HG03196 (cell line): Measurements from ENCODE around the gene ITGA5.

Source experiments
- ATAC-seq: cut with Tn5 transposase; IDR thresholded peaks from one replicate; pipeline ENCODE4 v1.9.1; 2021; ENCODE audit not compliant: unreplicated experiment

ITGA5 gene

DNA sequence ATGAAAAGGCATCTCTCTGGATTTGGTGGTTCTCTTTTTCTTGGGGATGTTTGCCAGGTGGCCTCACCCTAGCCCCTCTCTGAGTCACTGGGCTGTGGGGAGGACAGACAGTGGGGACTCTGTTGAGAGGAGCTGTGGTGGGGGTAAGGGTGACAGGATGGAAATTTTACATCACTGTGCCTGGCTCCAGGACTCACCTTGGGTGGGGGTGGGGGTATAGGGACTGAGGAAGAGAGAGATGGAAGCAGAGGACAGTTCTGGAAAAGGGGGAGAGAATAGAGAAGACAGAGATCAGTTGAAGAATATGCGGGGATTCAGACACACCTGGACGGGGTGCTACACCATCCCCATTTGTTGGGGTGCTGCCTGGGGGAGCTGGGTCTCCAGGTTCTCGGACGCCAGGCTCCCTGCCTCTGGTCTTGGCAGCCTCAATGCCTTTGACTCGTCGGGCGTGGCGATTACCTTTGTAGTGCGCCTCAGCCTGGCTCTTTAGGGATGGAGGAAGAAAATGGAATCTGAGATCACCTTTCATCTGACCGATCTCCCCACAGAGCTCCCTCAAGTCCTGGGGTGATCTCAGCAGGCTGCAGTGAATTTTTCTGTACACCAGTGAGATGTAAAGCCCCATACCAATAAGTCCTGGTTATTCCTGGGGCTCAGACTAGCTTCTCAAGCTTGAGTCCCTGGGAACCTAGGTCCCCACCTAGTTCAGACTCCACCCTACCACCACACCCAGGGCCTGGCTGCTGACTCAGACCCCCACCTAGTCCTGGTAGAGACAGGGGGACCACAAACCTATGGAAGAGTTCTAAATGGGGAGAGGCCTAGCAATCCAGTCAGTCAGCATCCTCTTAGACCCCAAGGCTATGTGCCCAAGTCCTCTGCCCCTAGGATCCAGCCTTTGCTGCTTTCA is 45.2 kb downstream of the ITGA5 start:
- no peak for ATAC-seq

- ATAC-seq, result no peak
These were observed 46.8 kb downstream of the ITGA5 start for GRCh38 chr12:54372113-54372806.

DNA sequence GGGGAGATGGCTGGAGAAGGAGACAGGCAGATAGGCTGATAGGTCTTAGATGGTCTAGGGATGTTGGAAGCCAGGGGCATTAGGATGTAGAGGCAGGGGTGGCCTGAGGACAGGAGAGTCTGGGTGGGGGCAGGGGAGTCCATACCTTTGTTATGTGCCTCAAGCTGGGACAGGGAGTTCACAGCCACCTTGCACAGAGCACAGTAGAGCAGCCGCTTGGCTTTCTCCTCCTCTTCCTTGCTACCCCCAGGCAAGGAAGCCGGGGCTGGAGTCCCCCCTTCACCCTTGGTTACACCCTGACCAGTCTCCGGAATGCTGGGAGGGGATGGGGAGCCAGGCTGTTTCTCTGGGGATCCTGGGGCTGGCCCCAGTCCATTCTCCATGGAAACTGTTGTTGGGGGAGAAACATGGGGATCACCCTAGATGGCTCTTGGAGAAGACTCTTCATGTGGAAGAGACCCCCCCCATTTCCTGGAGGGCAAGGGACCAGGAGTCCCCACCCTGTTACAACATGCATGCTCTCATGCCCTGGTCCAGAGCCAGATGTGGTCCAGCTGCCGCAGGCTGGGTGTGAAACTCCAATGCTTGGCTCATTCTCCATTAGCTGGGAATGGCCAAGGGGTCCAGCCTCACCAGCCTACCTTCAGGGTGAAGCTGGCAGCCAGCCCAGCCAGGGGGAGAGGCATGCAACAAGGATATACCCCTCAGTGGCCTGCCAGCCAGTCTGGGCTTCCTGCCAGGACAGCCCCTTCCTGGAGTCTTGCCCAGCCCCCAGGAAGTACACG is 47.5 kb downstream of the ITGA5 start:
- no peak for ATAC-seq

DNA sequence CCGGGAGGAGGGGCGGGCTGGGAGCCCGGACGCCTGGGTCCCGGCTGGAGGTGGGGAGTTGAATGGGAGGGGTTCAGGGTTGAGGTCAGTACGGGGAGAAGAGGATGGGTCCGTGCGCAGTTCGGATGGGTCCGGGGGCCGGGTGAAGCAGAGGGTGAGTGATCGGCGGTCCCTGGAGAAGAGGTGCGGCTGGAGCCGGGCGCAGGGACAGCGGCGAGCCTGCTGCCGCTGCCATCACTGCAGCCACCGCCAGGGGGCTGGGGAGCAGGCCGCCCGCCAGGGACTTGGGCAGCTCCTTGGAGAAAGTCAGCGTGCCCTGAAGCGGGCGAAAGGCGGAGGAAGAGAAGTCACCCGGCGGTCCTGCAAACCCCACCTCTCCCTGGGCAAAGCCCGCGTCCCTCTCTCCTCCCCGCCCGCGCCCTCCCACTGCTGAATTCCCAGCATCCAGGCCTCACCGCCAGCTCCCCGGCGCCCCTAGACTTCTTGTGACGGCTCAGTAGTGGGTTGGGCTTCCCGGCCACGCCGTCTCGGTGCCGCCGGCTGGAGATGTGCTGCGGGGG is 48.8 kb downstream of the ITGA5 start:
- no peak for ATAC-seq

DNA sequence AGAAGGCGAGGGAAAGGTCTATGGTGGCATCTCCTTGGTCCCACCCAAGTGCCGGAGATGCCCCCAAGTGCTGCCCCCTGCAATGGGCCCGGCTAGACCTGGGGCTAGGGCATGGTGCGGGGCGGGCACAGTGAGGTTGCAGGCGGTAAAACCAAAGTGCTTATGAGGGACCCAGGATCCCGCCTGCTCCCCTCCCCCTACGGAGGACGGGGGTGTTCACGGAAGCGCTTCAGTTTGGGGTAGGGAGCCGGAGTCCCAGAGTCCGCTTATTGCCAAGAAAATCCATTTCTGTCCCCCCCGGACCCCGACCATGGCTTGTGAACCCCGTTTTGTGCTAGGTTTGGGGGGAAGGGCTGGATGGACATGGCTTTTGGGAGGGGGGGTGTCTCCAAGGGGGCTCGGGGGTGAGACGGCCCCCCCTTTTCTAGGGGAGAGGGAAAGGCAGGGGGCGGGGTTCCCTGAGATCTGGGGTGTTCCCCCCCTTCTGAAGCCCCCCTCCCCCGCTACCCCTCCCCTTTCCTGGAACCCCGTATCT is 49.4 kb downstream of the ITGA5 start:
- ATAC-seq, result no peak

- ATAC-seq, result peak; percentile 58
These were observed 50.1 kb downstream of the ITGA5 start for GRCh38 chr12:54368709-54369596.

GRCh38 chr12:54368025-54368708 is 50.9 kb downstream of the ITGA5 start:
- peak; percentile 9 for ATAC-seq

GRCh38 chr12:54364413-54364812 is 54.7 kb downstream of the ITGA5 start, which contains the start of gene GPR84:
Gene GPR84 (minus strand): TSS chr12:54364486. CDS start chr12:54363851, 635 bp downstream.
- ATAC-seq, result peak; percentile 43

DNA sequence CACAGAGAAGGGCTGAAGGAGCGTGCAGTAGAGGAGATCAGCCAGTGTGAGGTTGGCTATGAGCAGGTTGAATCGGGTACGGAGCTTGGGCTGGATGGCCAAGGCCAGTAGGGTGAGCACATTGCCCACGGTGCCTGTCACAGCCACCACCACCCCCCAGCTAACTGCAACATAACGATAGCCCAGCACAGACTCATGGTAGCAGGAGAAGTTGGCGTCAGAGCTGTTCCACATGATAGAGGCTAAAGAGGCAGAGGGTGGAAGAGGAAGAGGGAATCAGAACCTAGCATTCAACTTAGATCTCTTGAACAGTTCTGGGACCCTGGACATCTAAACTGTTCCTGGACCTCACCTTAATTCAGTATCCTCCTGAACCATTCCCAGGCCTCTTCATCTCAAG is 55.4 kb downstream of the ITGA5 start:
- ATAC-seq, result no peak

- ATAC-seq, result no peak
These were observed 56.0 kb downstream of the ITGA5 start for GRCh38 chr12:54363047-54363446.

DNA sequence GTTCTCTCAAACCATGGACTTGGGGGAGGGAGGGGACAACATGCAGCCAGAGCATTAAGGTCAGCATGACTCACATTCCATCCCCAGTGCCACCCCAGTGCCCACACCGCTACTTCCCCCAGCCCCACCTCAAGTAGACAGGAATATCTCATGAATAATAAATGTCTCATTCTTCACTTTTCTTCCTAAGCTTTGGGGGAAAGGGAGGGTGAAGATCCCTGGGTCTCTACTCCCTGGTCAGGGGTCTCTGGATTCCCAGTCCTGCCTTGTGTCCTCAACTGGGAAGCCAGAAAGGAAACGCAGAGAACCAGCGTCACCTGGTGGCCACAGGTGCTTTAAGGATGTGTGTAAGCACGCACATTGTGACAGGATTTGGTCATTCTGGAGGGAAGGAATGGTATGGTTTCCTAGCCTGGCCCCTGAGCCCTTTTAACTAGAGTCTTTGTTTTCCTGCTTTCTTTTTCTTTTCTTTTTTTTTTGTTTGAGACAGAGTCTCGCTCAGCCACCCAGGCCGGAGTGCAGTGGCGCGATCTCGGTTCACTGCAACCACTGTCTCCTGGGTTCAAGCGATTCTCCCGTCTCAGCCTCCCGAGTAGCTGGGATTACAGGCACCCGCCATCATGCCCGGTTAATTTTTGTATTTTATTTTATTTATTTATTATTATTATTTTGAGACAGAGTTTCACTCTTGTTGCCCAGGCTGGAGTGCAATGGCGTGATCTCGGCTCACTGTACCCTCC is 58.2 kb downstream of the ITGA5 start:
- no peak for ATAC-seq

GRCh38 chr12:54359762-54360351 is 59.2 kb downstream of the ITGA5 start:
- no peak for ATAC-seq

- ATAC-seq, result peak; percentile 93
These were observed 59.9 kb downstream of the ITGA5 start for GRCh38 chr12:54358945-54359761.

GRCh38 chr12:54358191-54358944 is 60.7 kb downstream of the ITGA5 start:
- ATAC-seq, result no peak

DNA sequence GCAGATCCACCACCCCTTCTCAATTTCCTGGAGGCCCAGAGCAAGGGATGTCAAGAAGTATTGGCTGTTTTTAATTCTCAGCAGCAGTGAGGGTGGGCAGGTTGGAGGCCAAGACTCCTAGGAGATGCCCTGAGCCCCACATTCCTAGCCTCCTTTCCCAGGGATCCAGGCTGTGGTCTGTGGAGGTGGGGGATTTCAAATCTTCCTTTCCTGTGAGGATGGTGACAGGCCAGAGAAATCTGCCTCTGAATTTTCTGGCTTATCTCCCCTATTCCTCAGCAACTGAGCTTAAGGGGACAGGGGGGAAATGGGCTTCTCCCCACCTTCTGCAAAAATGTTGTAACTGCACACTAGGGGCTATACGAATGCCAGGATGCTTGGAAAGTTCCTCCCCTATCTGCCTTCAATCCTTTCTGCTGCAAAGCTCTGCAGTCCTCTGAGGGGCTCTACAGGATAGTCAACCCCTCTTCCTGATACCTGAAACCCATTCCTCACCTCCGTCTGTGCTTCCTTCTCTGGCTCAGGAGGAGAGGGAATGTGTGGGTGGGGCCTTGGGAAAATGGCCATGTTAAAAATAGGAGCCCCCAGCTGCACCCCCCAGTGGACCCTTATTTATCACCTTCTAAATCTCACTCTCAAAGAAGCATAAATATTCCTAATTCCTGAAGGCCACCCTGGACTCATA is 61.4 kb downstream of the ITGA5 start:
- ATAC-seq, result no peak

DNA sequence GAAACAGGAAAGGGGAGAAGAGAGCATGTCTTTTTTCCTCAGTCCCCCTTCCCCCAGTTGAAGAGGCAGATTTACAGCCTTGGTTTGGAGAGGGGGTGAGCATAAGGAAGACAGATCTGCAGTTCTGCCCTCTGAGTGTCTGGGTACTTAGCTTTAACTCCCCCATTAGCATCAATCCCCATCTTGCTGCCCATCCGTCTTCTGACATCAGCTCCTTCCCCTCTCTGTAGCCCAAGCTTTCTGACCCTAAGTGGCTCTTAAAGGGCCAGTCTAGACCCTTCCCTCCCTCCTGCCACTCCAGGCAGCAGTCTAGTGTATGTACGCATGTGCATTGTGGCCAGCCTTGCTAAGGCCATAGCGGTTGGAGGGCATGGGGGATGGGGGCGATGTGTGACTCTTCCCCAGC is 62.1 kb downstream of the ITGA5 start:
- no peak for ATAC-seq
